B cell (primary cell): ENCODE results near the gene ATP6V1G2. TPM values are rescaled to one million over a fixed set of nuclear protein-coding genes. Genes with fewer than 3 reads are reported as not detected.

Experiments
- ATAC-seq: fragments of 200-7000 bp; cut with Tn5 transposase; one replicate; pipeline ENCODE4 v1.10.0; 2021; ENCODE audit warnings: low read depth, mild to moderate bottlenecking, moderate number of reproducible peaks, moderate library complexity
- CTCF ChIA-PET: fragments of 350-600 bp; sonication (Branson Sonifier 250); formaldehyde crosslinking; loops from one replicate; lab custom pipeline; 2021; ENCODE audit warnings: antibody characterized with exemption, inconsistent platforms; lab: Charles Lee
- POLR2A ChIA-PET: fragments of 350-600 bp; sonication (Branson Sonifier 250); formaldehyde crosslinking; loops from one replicate; lab custom pipeline; 2021; ENCODE audit warnings: antibody characterized with exemption; lab: Charles Lee
- DNase-seq: peaks from one replicate; pipeline ENCODE4 v3.0.0; 2013
- H2AFZ ChIP-seq: 2 replicates; pipeline ENCODE4 v1.6.1; 2012; ENCODE audit warnings: mild to moderate bottlenecking, low read depth, low read length; ENCODE audit not compliant: insufficient read depth, poor library complexity, severe bottlenecking
- H3K27ac ChIP-seq, 2 donors: 1 replicate in 1 of 2; 2 replicates in 1 of 2; pipeline ENCODE4 v1.5.1; 2012 to 2013; ENCODE audit warnings: low read length in 2 of 2, mild to moderate bottlenecking in 2 of 2, moderate library complexity in 1 of 2
- H3K27me3 ChIP-seq, 4 experiments: fragments of 200-600 bp in 1 of 4; sonication (generic) in 1 of 4; replicated peaks in 1 of 4; 1 replicate in 2 of 4; 2 replicates in 2 of 4; pipeline versions ENCODE4 v1.6.1 to v1.7.0; 2013 to 2016; ENCODE audit warnings: low read length in 3 of 4, mild to moderate bottlenecking in 2 of 4, mixed read lengths in 1 of 4, moderate library complexity in 1 of 4; ENCODE audit not compliant: insufficient read depth in 4 of 4, control insufficient read depth in 3 of 4; ENCODE audit errors: control extremely low read depth in 1 of 4
- H3K36me3 ChIP-seq, 2 experiments: replicated peaks in 1 of 2; 1 replicate in 1 of 2; 2 replicates in 1 of 2; pipeline versions ENCODE4 v1.6.1 to v1.7.1; 2013; ENCODE audit warnings: low read length in 1 of 2; ENCODE audit not compliant: insufficient read depth in 2 of 2, control insufficient read depth in 1 of 2; ENCODE audit errors: control extremely low read depth in 1 of 2, extremely low read depth in 1 of 2
- H3K4me1 ChIP-seq, 2 donors: fragments of 200-600 bp in 1 of 2; sonication (generic) in 1 of 2; 1 replicate in 1 of 2; 2 replicates in 1 of 2; pipeline versions ENCODE4 v1.5.1 to v1.6.1; 2013 to 2017; ENCODE audit warnings: low read length in 2 of 2; ENCODE audit not compliant: control insufficient read depth in 2 of 2, insufficient read depth in 2 of 2
- H3K4me2 ChIP-seq: replicated peaks from 2 replicates; pipeline ENCODE3; 2012; ENCODE audit warnings: mild to moderate bottlenecking, low read depth, low read length; ENCODE audit not compliant: poor library complexity, severe bottlenecking
- H3K4me3 ChIP-seq, 5 experiments: fragments of 200-600 bp in 1 of 5; sonication (generic) in 1 of 5; 1 replicate in 3 of 5; 2 replicates in 2 of 5; pipeline versions ENCODE4 v1.5.1 to v1.7.0; 2011 to 2016; ENCODE audit warnings: low read length in 4 of 5, mild to moderate bottlenecking in 4 of 5, low read depth in 2 of 5, control low read depth in 1 of 5, moderate library complexity in 1 of 5; ENCODE audit not compliant: insufficient read depth in 1 of 5; ENCODE audit errors: control extremely low read depth in 1 of 5, extremely low read depth in 1 of 5
- H3K79me2 ChIP-seq: fragments of 200-600 bp; sonication (generic); one replicate; pipeline ENCODE4 v1.6.0; 2016; ENCODE audit warnings: low read length; ENCODE audit not compliant: control insufficient read depth, insufficient read depth
- H3K9ac ChIP-seq: fragments of 200-600 bp; sonication (generic); 2 replicates; pipeline ENCODE4 v1.6.1; 2017; ENCODE audit warnings: mild to moderate bottlenecking, low read length, moderate library complexity
- H3K9me3 ChIP-seq, 3 donors: one replicate each; pipeline versions ENCODE4 v1.6.1 to v1.7.1; 2013; ENCODE audit warnings: low read length in 2 of 3; ENCODE audit not compliant: control insufficient read depth in 2 of 3, insufficient read depth in 1 of 3; ENCODE audit errors: control extremely low read depth in 1 of 3
- H4K20me1 ChIP-seq: 2 replicates; pipeline ENCODE4 v1.6.0; 2012; ENCODE audit warnings: mild to moderate bottlenecking, low read length; ENCODE audit not compliant: insufficient read depth, control insufficient read depth, poor library complexity, severe bottlenecking
- H3K27ac Mint-ChIP-seq: one replicate; pipeline ENCODE4 v1.8.0; 2021; ENCODE audit warnings: mixed read lengths
- H3K27me3 Mint-ChIP-seq: one replicate; pipeline ENCODE4 v1.8.0; 2021; ENCODE audit warnings: mixed read lengths
- H3K4me1 Mint-ChIP-seq: one replicate; pipeline ENCODE4 v1.8.0; 2021; ENCODE audit warnings: mixed read lengths
- H3K4me3 Mint-ChIP-seq: one replicate; pipeline ENCODE4 v1.8.0; 2021; ENCODE audit warnings: mixed read lengths
- H3K9me3 Mint-ChIP-seq: one replicate; pipeline ENCODE4 v1.8.0; 2022; ENCODE audit warnings: mixed read lengths; ENCODE audit not compliant: insufficient read depth
- CTCF ChIP-seq: fragments of 200-600 bp; IDR thresholded peaks from one replicate; pipeline ENCODE4 v1.8.0; 2022; ENCODE audit warnings: antibody characterized with exemption, mild to moderate bottlenecking
- EZH2 ChIP-seq: IDR thresholded peaks from 2 replicates; pipeline ENCODE4 v1.6.1; 2012; ENCODE audit warnings: borderline replicate concordance, low read depth, mild to moderate bottlenecking, moderate library complexity, low read length; ENCODE audit not compliant: insufficient read depth, poor library complexity, severe bottlenecking
- WGBS: methylation state at CpG from one replicate; pipeline ENCODE4 v1.1.5; 2013; ENCODE audit warnings: missing lambda C conversion rate; ENCODE audit not compliant: insufficient coverage; 5-methylcytosine and 5-hydroxymethylcytosine counted together
- intact Hi-C: fragments of 100-400 bp; cut with micrococcal nuclease; formaldehyde crosslinking; loops from one replicate; pipeline ENCODE4 v1.10.0; 2022
- polyA plus RNA-seq: library from polyadenylated mRNA; depleted of rRNA; stranded (reverse); fragments of >200 nt; gene quantifications from 2 replicates; pipeline ENCODE4 v1.2.3, GENCODE V29; 2012
- total RNA-seq, 2 donors: library from RNA; stranded (reverse); fragments of 120-200 nt in 1 of 2; gene quantifications; 1 replicate in 1 of 2; 2 replicates in 1 of 2; pipeline versions ENCODE4 v1.2.3 to v1.2.4, GENCODE V29; 2013 to 2022

ATP6V1G2 gene
- total and polyA plus RNA-seq, 2 donors (not counting 1 experiment from before 2014, with no cell fraction given), result 3.3 to 4.5 TPM

DNA sequence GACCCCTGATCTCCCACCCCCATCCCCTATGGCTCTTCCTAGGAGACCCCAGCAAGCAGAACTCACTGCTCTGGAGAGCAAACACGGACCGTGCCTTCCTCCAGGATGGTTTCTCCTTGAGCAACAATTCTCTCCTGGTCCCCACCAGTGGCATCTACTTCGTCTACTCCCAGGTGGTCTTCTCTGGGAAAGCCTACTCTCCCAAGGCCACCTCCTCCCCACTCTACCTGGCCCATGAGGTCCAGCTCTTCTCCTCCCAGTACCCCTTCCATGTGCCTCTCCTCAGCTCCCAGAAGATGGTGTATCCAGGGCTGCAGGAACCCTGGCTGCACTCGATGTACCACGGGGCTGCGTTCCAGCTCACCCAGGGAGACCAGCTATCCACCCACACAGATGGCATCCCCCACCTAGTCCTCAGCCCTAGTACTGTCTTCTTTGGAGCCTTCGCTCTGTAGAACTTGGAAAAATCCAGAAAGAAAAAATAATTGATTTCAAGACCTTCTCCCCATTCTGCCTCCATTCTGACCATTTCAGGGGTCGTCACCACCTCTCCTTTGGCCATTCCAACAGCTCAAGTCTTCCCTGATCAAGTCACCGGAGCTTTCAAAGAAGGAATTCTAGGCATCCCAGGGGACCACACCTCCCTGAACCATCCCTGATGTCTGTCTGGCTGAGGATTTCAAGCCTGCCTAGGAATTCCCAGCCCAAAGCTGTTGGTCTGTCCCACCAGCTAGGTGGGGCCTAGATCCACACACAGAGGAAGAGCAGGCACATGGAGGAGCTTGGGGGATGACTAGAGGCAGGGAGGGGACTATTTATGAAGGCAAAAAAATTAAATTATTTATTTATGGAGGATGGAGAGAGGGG is 27.1 kb upstream of the ATP6V1G2 start:
- H3K4me1 ChIP-seq, result peaks cover 80 to 98% of the 10 kb centered on the region in 2 donors
- H3K27me3 ChIP-seq, result no peaks in the 10 kb centered on the region
- no peaks in the 10 kb centered on the region for H3K27me3 Mint-ChIP-seq
- ChIA-PET CTCF (interaction anchor here (0.8 to 35.3 kb wide), 4 partner anchors 10 to 41 kb away, joined by 3 to 2241 read pairs (median 565); partner anchors contain the start of genes ATP6V1G2, LST1, LTA and LTB), POLR2A (interaction anchor here (35.3 to 42.6 kb wide), 2 partner anchors 7 to 11 kb away, joined by 1450 read pairs; partner anchors contain the start of genes ATP6V1G2, LST1, LTA and LTB)
- H3K4me1 Mint-ChIP-seq, result peaks cover 92% of the 10 kb centered on the region
- H3K36me3 ChIP-seq, result peaks cover 2 to 22% of the 10 kb centered on the region in 2 experiments
- peaks cover 92% of the 10 kb centered on the region for H3K79me2 ChIP-seq
- H3K27ac Mint-ChIP-seq, result peak overlapping the region; percentile 93
- no peaks in the 10 kb centered on the region for H3K9me3 ChIP-seq
- peak overlapping the region; percentile 88 for H3K4me2 ChIP-seq
- peak; percentile 14 for DNase-seq
- intact Hi-C loops, result no loop called here
- 90% methylated on average over 8 of the region's 9 CpGs for WGBS
- peak overlapping the region in 1 of 5 experiments; percentile 68 for H3K4me3 ChIP-seq
- H2AFZ ChIP-seq, result no peak overlapping the region
- ATAC-seq, result no peak
- H3K27ac ChIP-seq, result peak overlapping the region; percentile 80 to 89
- H3K4me3 Mint-ChIP-seq, result peak overlapping the region; percentile 89
- peak overlapping the region; percentile 74 for H3K9ac ChIP-seq
- H4K20me1 ChIP-seq, result peaks cover 10% of the 10 kb centered on the region
- TF ChIP-seq CTCF (no peak), EZH2 (no peak)
- H3K9me3 Mint-ChIP-seq, result no peaks in the 10 kb centered on the region
